Skin epidermis (tissue), 12 donors: ENCODE results near the gene LPIN3.
"Not testable (repeated sequence)": the region's sequence is repeated elsewhere in the genome, so short reads cannot be mapped to it uniquely, and the experiment has no call there.

Source experiments
- H3K27ac ChIP-seq, 21 experiments: fragments of 200-600 bp; sonication (generic) in 11 of 21; one replicate each; pipeline ENCODE4 v1.5.0; 2020; ENCODE audit warnings: mild to moderate bottlenecking in 3 of 21, inconsistent platforms in 2 of 21, moderate library complexity in 2 of 21
- H3K4me3 ChIP-seq, 7 experiments: fragments of 200-600 bp; sonication (generic) in 2 of 7; one replicate each; pipeline ENCODE4 v1.5.0; 2020; ENCODE audit warnings: inconsistent platforms in 2 of 7, mild to moderate bottlenecking in 2 of 7, moderate library complexity in 1 of 7

Gene LPIN3, protein sequence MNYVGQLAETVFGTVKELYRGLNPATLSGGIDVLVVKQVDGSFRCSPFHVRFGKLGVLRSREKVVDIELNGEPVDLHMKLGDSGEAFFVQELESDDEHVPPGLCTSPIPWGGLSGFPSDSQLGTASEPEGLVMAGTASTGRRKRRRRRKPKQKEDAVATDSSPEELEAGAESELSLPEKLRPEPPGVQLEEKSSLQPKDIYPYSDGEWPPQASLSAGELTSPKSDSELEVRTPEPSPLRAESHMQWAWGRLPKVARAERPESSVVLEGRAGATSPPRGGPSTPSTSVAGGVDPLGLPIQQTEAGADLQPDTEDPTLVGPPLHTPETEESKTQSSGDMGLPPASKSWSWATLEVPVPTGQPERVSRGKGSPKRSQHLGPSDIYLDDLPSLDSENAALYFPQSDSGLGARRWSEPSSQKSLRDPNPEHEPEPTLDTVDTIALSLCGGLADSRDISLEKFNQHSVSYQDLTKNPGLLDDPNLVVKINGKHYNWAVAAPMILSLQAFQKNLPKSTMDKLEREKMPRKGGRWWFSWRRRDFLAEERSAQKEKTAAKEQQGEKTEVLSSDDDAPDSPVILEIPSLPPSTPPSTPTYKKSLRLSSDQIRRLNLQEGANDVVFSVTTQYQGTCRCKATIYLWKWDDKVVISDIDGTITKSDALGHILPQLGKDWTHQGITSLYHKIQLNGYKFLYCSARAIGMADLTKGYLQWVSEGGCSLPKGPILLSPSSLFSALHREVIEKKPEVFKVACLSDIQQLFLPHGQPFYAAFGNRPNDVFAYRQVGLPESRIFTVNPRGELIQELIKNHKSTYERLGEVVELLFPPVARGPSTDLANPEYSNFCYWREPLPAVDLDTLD

GRCh38 chr20:41340327-41341055, at the start of gene LPIN3:
Gene LPIN3, plus strand, starts transcription at chr20:41340821. Its CDS starts 4,983 bp downstream, at chr20:41345804.
- H3K27ac ChIP-seq, result peak within 1 kb of the TSS; percentile 27 to 92 (median 83)

GRCh38 chr20:41293269-41294037, 47.2 kb upstream of the LPIN3 start:
- peak overlapping the region in 4 of 21 experiments; percentile 7 to 58 (median 38) for H3K27ac ChIP-seq
- H3K4me3 ChIP-seq, result no peak overlapping the region

More at GRCh38 chr20:41340327-41341055, at the start of gene LPIN3:
- H3K4me3 ChIP-seq, result peak within 1 kb of the TSS; percentile 24 to 47 (median 33)

- Histone ChIP-seq H3K27ac (no peak overlapping the region), H3K4me3 (no peak overlapping the region)
Observed at GRCh38 chr20:41299899-41300298, 40.7 kb upstream of the LPIN3 start.

- peak overlapping the region in 1 of 21 experiments; percentile 49 for H3K27ac ChIP-seq
- no peak overlapping the region for H3K4me3 ChIP-seq
Observed at GRCh38 chr20:41300383-41300782, 40.2 kb upstream of the LPIN3 start.

DNA sequence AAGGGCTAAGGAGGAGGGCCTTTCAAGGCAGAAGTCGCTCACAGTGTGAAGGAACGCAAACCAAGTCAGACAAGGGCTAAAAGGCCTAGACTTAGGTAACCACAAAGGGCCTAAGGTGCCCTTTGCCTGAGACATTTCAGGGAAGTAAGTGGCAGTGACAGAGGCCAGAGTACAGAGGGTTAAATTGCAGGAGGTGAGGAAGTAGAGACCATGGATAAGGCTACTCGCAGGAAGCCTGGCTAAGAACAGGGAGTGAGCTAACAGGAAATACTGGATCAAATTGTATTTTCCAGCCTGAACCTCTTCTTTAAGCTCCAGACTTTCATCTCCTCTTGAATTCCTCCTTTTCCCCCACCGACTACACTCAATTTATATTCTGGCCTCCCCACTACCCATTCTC, 39.7 kb upstream of the LPIN3 start:
- Histone ChIP-seq H3K4me3 (no peak overlapping the region), H3K27ac (peak overlapping the region in 4 of 21 experiments; percentile 13 to 32 (median 26))

- Histone ChIP-seq H3K27ac (no peak overlapping the region), H3K4me3 (no peak overlapping the region)
Observed at GRCh38 chr20:41304002-41304401, 36.6 kb upstream of the LPIN3 start.

DNA sequence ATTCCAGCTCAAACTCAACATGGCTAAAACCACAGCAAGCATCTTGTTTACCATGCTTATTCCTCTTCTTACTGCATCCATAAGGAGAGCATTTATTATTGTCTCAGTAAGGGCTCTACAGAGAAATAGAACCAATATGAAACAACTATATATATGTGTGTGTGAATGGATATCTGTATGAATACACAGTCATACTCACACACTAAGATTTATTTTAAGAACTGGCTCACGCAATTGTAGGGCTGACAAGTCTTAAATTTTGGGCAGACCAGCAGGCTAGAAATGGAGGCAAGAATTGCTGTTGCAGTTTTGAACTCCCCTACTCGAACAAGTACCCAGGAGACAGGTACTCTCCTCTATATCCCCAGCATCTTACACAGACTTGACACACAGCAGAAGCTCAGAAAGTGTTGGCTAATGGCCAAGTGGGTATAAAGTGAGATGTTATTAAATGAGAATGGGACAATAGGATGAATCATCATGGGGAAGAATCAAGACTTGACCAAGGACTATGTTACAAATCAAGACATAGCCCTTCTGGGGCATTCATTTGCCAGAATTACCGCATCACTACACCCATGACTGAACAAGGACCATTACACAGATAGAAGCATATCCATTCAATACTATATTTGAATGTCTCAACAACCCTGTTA, 36.1 kb upstream of the LPIN3 start:
- no peak overlapping the region for H3K4me3 ChIP-seq
- H3K27ac ChIP-seq, result no peak overlapping the region

DNA sequence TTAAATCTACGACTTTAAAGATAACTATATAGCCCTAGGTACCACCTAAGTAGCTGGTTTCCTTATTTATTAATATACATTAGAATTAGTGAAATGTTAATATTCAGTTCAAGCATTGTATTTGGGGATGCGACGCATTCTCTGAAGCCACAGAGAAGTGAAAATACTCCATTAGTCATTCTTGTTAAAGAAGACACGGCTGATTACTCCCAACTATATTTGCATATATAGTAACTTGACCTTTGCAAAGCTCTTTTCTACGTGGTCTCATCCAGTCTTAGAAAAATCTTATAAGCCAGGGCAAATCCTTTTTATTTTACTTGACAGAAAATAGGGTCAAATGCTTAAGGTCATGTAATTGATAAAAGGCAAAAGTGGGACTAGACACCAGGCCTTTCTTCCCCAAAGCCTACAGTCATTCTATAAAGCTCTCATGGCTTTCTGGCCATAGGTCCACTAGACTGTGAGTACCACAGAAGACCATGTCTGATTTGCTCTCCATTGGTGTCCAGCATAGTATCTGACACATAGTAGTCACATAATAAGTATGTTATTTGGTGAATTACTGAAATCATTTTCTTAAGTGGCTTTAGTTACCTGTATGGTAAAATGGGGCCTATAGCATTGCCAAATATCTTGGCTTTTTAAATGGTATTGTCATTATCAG, 34.4 kb upstream of the LPIN3 start:
- Histone ChIP-seq H3K27ac (no peak overlapping the region), H3K4me3 (no peak overlapping the region)

DNA sequence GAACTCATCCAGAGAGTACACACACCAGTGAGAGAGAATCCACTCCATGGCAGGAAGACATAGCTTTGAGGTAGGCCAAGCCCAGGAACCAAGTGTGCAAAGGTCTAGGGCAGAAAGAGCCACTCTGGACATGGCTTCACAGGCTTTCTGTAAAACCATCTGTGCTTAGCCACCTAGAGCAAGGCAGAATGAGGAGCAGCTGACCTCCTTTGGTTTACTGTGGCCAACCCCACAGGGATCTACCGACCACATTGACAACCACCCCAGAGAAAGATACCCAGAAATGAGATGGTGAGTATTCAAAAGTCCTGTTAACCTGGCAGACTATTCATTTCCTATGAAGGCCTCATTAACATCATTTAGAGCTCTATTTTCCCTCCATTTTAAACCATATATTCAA, 33.6 kb upstream of the LPIN3 start:
- Histone ChIP-seq H3K4me3 (no peak overlapping the region), H3K27ac (no peak overlapping the region)

DNA sequence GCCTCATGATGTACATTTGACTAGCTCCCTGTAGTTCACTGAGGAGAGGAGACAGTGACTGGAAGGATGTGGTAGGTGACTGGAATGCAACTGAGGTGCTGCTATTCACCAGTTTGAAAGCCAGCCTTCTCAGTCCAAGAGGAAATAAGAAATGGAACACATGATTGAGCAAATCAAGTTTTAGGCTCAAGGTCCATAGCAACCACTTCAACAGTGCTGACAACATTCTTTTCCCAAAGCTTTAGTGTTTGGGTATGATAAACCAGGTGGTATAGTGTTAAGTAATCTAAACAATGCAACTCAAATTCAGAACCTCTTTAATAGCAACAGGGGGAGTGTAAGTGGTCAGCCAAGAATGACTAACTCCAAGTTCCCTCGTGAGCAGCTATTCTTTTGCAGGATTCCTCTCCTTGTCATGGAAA, 32.3 kb upstream of the LPIN3 start:
- peak overlapping the region in 4 of 21 experiments; percentile 3 to 75 (median 34) for H3K27ac ChIP-seq
- H3K4me3 ChIP-seq, result no peak overlapping the region

DNA sequence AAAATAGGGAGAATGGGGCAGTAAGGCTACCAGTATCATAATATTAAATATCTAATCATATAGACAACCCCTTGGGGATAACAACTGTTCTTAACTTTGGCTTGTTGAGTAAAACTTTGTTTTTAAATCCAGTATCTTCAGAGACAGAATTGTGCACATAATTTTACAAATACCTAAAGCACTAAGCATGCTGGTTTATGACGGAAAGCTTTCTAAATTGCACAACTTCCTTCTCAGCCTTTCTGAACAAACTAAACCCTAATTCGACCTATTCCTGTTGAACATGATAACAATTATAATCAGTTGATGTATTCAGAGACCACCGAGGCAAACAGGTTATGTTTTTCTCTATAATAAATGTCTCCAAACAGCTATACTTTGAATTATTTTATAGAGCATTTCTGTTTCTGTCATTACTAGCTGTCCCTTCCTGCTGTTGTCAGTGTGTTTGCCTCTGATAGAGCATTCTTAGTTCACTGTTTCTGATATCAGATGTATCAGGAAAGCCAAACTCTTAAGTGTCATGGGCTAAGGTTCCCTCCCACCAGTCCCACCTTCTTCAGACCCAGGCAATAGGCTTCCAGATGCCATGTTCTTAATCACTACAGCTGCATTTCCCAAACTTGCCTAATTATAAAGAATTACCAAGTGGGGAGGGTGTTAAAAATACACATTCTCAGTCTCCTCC, 31.8 kb upstream of the LPIN3 start:
- Histone ChIP-seq H3K27ac (peak overlapping the region in 7 of 21 experiments; percentile 17 to 75 (median 51)), H3K4me3 (no peak overlapping the region)

GRCh38 chr20:41309817-41310216, 30.8 kb upstream of the LPIN3 start:
- H3K27ac ChIP-seq, result peak overlapping the region in 3 of 21 experiments; percentile 54 to 75 (median 72)

GRCh38 chr20:41312009-41312408, 28.6 kb upstream of the LPIN3 start:
- H3K27ac ChIP-seq, result not testable (repeated sequence)

More at GRCh38 chr20:41309817-41310216, 30.8 kb upstream of the LPIN3 start:
- H3K4me3 ChIP-seq, result no peak overlapping the region

DNA sequence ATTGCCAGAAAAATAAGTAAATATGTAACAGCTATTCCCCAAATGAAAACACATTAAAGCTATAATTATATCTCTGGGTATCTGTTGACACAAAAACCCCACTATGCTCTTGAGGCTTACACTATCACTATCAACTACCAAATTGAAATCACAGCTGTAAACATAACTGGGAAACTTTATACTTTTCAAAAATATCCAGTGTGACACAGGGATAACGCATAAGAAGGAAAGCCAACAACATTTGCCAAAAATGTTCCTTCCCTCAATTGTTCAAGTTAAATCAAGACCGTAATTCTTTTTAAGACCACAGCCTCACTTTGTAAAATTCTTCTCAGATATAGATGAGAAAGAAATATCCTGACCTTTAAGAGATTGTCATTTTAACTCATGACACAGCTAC, 26.2 kb upstream of the LPIN3 start:
- no peak overlapping the region for H3K4me3 ChIP-seq
- H3K27ac ChIP-seq, result peak overlapping the region in 3 of 21 experiments; percentile 3 to 64 (median 62)

More at GRCh38 chr20:41312009-41312408, 28.6 kb upstream of the LPIN3 start:
- H3K4me3 ChIP-seq, result not testable (repeated sequence)

- peak overlapping the region in 5 of 21 experiments; percentile 82 to 93 (median 87) for H3K27ac ChIP-seq
- H3K4me3 ChIP-seq, result peak overlapping the region in 5 of 7 experiments; percentile 53 to 94 (median 81)
Observed at GRCh38 chr20:41316051-41316450, 24.6 kb upstream of the LPIN3 start.

DNA sequence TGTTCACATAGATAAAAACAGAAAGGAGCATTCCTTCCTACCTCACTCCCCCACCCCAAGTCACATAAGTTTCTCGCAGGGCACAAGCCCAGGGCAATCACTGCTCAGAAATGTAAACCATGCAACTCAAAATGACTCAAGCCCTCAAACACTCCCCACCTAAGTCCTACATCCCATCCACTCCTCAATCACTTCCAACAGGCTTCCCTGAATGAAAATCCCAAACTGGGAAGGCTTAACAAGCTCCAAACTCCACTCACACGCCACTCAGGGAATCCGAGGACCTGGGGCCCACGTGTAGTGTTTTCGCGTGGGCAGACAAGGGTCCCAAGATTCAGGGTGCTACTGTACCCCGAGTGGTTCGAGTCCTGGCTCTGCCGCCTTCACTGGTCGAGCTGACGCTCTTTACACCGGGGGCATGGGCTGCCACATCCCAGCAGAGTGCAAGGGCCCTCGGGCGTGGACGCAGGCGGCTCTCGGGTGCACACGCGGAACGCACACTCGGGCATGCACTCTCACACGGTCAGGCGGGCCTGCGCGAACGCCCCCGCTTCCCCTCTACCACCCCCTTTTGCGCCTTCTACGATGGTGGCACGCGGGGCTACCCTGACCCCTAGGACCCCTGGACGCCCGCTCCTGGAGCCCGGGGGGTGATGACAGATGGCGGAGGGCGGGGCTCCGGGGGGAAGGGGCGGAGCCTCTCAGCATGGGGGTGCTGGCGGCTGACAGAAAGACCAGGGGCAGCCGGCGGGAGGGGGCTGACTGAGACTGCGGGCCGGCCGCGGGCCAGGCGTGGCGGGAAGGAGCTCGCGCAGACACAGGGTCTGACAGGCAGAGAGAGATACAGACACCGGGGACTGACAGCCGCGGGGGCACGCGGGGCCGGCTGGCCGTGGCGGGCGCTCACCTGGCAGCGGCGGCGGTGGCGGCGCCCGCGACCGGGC, 23.7 kb upstream of the LPIN3 start:
- peak overlapping the region; percentile 0 to 93 (median 82) for H3K27ac ChIP-seq
- H3K4me3 ChIP-seq, result peak overlapping the region; percentile 53 to 94 (median 81)
